NCI-H1092 (cell line): ENCODE data around the gene PLXNB3.
A peak's percentile ranks its signal among the peaks of the same experiment; 100 is the strongest.
"Not testable (repeated sequence)": the region's sequence is repeated elsewhere in the genome, so short reads cannot be mapped to it uniquely, and the experiment has no call there.

Experiments
- DNase-seq: peaks from one replicate; lab custom pipeline; 2025; lab: John Stamatoyannopoulos, UW

The PLXNB3 gene

GRCh38 chrX:153763989-153764755 lies at the start of gene PLXNB3:
Gene PLXNB3, plus strand, starts transcription at chrX:153764249. Its CDS starts 1,287 bp downstream, at chrX:153765536.
- peak; percentile 69 for DNase-seq

GRCh38 chrX:153714256-153714655 lies 49.8 kb upstream of the PLXNB3 start:
- DNase-seq, result no peak

GRCh38 chrX:153717445-153717844 lies 46.6 kb upstream of the PLXNB3 start:
- DNase-seq, result no peak

GRCh38 chrX:153719238-153719637 lies 44.8 kb upstream of the PLXNB3 start:
- no peak for DNase-seq

GRCh38 chrX:153719701-153720100 lies 44.3 kb upstream of the PLXNB3 start:
- DNase-seq, result no peak

- DNase-seq, result no peak
Measured at GRCh38 chrX:153722704-153723350, 41.2 kb upstream of the PLXNB3 start.

GRCh38 chrX:153723351-153724251 lies 40.4 kb upstream of the PLXNB3 start:
- DNase-seq, result peak; percentile 57

GRCh38 chrX:153724252-153725038 lies 39.6 kb upstream of the PLXNB3 start, which contains the start of the genes ABCD1 and BCAP31:
Gene ABCD1, plus strand, starts transcription at chrX:153724856. Its CDS starts 411 bp downstream, at chrX:153725267.
Gene BCAP31, minus strand, starts transcription at chrX:153724387. Its CDS starts 1,143 bp downstream, at chrX:153723244.
- peak; percentile 87 for DNase-seq

GRCh38 chrX:153725039-153725831 lies 38.8 kb upstream of the PLXNB3 start:
- DNase-seq, result no peak

- DNase-seq, result no peak
Measured at GRCh38 chrX:153725832-153726285, 38.2 kb upstream of the PLXNB3 start.

GRCh38 chrX:153726286-153727122 lies 37.5 kb upstream of the PLXNB3 start:
- DNase-seq, result peak; percentile 18

- DNase-seq, result peak; percentile 70
Measured at GRCh38 chrX:153727123-153727931, 36.7 kb upstream of the PLXNB3 start.

GRCh38 chrX:153728095-153728494 lies 36.0 kb upstream of the PLXNB3 start:
- DNase-seq, result no peak

GRCh38 chrX:153728951-153729631 lies 35.0 kb upstream of the PLXNB3 start:
- DNase-seq, result no peak

GRCh38 chrX:153730115-153730514 lies 33.9 kb upstream of the PLXNB3 start:
- not testable (repeated sequence) for DNase-seq

- DNase-seq, result no peak
Measured at GRCh38 chrX:153731117-153731844, 32.8 kb upstream of the PLXNB3 start.

GRCh38 chrX:153731845-153732215 lies 32.2 kb upstream of the PLXNB3 start:
- DNase-seq, result no peak
